ENCODE data around the gene TBPL2.

The TBPL2 gene

GRCh38 chr14:55372423-55372822 is 68.0 kb downstream of the TBPL2 start:
- no peak for TF ChIP-seq CTCF (IDR thresholded peaks at IDR 0.05)

GRCh38 chr14:55370883-55371455 is 69.4 kb downstream of the TBPL2 start:
- TF ChIP-seq CTCF (IDR thresholded peaks at IDR 0.05), result no peak

DNA sequence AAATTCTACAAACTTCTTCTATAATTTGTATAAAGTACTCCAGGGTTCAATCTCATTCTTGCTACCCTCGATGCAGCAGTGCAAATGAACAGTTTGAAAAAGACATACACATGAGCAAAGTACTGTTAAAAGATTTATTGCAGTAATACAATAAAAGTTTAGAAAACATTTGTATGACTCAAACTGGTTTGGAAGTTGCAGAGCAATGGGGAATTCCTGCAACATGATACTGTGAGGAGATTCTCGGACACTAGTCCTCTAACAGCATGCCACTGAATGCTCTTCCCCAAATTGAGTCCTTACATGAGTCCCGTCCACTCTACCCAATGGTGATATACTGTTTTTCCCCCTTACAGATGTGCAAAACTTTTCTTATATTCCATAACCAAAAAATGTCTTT is 74.1 kb downstream of the TBPL2 start:
- no peak for TF ChIP-seq CTCF (IDR thresholded peaks at IDR 0.05)
